ACHN (cell line): Measurements from ENCODE around the gene CYP39A1.

ENCODE experiments used
- DNase-seq: peaks from one replicate; pipeline ENCODE4 v3.0.0-alpha.2; 2015
- in situ Hi-C: cut with HindIII; loops from 2 replicates; pipeline ENCODE4 v1.10.0; 2017; ENCODE audit warnings: low sequenced_read_pairs, low pct_ligation_motif_present, low pct_unique_long_range_greater_than_20kb

CYP39A1 gene

GRCh38 chr6:46652603-46653438, at the start of gene CYP39A1, which contains the start of gene SLC25A27:
TSS of gene CYP39A1 (minus strand) at chr6:46652818. CDS start at chr6:46652582, 236 bp downstream.
TSS of gene SLC25A27 (plus strand) at chr6:46652975. CDS start at chr6:46653193, 218 bp downstream.
- in situ Hi-C loops = no loop called here
- DNase-seq = peak; percentile 77

GRCh38 chr6:46699970-46700369, 47.4 kb upstream of the CYP39A1 start:
- DNase-seq = no peak
- in situ Hi-C loops = no loop called here

- DNase-seq = no peak
- in situ Hi-C loops = no loop called here
These were observed 38.4 kb upstream of the CYP39A1 start for GRCh38 chr6:46690911-46691451.

- in situ Hi-C loops = no loop called here
- DNase-seq = no peak
These were observed 37.6 kb upstream of the CYP39A1 start for GRCh38 chr6:46690141-46690755.

- in situ Hi-C loops = no loop called here
- no peak for DNase-seq
These were observed 37.0 kb upstream of the CYP39A1 start for GRCh38 chr6:46689657-46690056.

GRCh38 chr6:46688966-46689335, 36.3 kb upstream of the CYP39A1 start:
- DNase-seq = no peak
- in situ Hi-C loops = no loop called here

GRCh38 chr6:46688117-46688965, 35.7 kb upstream of the CYP39A1 start:
- DNase-seq = no peak
- in situ Hi-C loops = no loop called here

GRCh38 chr6:46687619-46688097, 35.0 kb upstream of the CYP39A1 start, which contains the start of gene TDRD6:
TSS of gene TDRD6 (plus strand) at chr6:46687885. CDS start at chr6:46688129, 244 bp downstream.
- in situ Hi-C loops = no loop called here
- DNase-seq = no peak

GRCh38 chr6:46684771-46685170, 32.2 kb upstream of the CYP39A1 start:
- in situ Hi-C loops = no loop called here
- no peak for DNase-seq

GRCh38 chr6:46677314-46677654, 24.7 kb upstream of the CYP39A1 start:
- peak; percentile 10 for DNase-seq
- in situ Hi-C loops = no loop called here

GRCh38 chr6:46676604-46677313, 24.1 kb upstream of the CYP39A1 start:
- no peak for DNase-seq
- in situ Hi-C loops = no loop called here

GRCh38 chr6:46674410-46674809, 21.8 kb upstream of the CYP39A1 start:
- in situ Hi-C loops = no loop called here
- no peak for DNase-seq

GRCh38 chr6:46667377-46667776, 14.8 kb upstream of the CYP39A1 start:
- DNase-seq = no peak
- in situ Hi-C loops = no loop called here

- no peak for DNase-seq
- in situ Hi-C loops = no loop called here
These were observed 8.9 kb upstream of the CYP39A1 start for GRCh38 chr6:46661483-46661882.

- DNase-seq = no peak
- in situ Hi-C loops = no loop called here
These were observed 5.0 kb upstream of the CYP39A1 start for GRCh38 chr6:46657642-46658041.

- in situ Hi-C loops = no loop called here
- peak; percentile 8 for DNase-seq
These were observed 3.2 kb upstream of the CYP39A1 start for GRCh38 chr6:46655803-46656202.

- peak; percentile 0 for DNase-seq
- in situ Hi-C loops = no loop called here
These were observed 999 bp upstream of the CYP39A1 start for GRCh38 chr6:46653439-46654195.

- in situ Hi-C loops = no loop called here
- no peak for DNase-seq
These were observed 401 bp downstream of the CYP39A1 start for GRCh38 chr6:46652232-46652602.
